Subcutaneous adipose tissue (tissue), 4 donors: ENCODE data around the gene THOC5. TPM values are rescaled to one million over a fixed set of nuclear protein-coding genes. Genes with fewer than 3 reads are reported as not detected.

Experiments
- total RNA-seq, 4 donors: library from RNA; depleted of rRNA; stranded (reverse); fragments of >200 nt; gene quantifications; one replicate each; pipeline ENCODE4 v1.1.0, GENCODE V29; 2016
- TF ChIP-seq, protein P1 (sequence below): fragments of 450-650 bp; IDR thresholded peaks from one replicate; pipeline ENCODE4 v1.5.1; 2016; ENCODE audit warnings: low read depth, mild to moderate bottlenecking, control low read depth, antibody characterized with exemption, moderate library complexity

The THOC5 gene
- total RNA-seq, 4 donors from 2014 or later = 26.9 to 55.8 (median 46.2) TPM

DNA sequence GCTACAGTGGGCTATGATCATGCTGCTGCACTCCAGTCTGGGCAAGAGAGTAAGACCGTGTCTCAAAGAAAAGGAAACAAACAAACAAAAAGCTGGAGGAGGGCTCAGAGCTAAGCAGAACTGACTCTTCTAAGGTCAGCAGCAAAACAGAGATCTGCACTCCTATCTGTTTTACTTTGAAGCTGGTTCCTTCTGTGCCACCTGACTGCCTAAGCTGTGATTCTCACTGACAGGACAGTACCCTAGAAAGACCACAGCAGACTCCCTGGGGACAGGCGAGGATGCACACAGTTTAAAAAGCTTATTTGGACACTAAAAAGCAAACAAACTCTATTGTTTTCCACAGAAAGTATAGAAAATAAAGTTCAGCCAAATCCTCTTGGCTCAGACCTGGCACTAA, 43.0 kb downstream of the THOC5 start:
- TF ChIP-seq, protein P1, sequence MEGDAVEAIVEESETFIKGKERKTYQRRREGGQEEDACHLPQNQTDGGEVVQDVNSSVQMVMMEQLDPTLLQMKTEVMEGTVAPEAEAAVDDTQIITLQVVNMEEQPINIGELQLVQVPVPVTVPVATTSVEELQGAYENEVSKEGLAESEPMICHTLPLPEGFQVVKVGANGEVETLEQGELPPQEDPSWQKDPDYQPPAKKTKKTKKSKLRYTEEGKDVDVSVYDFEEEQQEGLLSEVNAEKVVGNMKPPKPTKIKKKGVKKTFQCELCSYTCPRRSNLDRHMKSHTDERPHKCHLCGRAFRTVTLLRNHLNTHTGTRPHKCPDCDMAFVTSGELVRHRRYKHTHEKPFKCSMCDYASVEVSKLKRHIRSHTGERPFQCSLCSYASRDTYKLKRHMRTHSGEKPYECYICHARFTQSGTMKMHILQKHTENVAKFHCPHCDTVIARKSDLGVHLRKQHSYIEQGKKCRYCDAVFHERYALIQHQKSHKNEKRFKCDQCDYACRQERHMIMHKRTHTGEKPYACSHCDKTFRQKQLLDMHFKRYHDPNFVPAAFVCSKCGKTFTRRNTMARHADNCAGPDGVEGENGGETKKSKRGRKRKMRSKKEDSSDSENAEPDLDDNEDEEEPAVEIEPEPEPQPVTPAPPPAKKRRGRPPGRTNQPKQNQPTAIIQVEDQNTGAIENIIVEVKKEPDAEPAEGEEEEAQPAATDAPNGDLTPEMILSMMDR = no peak

DNA sequence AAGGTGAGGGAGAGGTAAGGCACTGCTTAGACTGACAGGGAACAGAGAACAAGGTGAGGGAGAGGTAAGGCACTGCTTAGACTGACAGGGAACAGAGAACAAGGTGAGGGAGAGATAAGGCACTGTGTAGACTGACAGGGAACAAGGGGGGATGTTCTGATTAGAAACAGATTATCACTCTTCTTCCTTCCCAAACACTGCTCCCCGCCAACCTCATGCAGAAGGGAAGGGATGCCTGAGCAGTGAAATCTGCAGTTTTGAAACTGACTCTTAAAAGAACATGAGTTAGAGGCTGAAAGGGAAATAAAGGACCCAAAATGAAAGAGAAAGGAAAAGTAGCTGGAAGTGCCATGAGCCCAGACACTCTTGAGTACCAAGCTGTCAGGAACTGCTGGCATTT, 43.7 kb downstream of the THOC5 start:
- TF ChIP-seq, protein P1 = no peak

DNA sequence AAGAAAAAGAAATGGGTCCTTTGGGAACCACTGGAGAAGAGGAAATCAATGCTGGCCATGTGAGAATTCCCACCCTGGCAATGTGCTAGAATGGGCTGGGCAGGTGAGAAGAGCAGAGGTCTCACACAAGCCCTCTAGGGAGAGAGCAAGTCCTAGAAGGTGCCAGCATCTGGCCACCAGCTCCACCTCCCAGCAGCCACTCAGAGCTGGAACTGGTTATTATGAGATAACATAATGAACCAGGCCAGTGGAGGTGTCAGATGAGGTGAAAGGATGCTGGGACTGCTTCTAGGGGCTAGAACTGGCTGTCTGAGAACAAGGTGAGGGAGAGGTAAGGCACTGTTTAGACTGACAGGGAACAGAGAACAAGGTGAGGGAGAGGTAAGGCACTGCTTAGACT, 44.3 kb downstream of the THOC5 start:
- TF ChIP-seq, protein P1 = no peak

DNA sequence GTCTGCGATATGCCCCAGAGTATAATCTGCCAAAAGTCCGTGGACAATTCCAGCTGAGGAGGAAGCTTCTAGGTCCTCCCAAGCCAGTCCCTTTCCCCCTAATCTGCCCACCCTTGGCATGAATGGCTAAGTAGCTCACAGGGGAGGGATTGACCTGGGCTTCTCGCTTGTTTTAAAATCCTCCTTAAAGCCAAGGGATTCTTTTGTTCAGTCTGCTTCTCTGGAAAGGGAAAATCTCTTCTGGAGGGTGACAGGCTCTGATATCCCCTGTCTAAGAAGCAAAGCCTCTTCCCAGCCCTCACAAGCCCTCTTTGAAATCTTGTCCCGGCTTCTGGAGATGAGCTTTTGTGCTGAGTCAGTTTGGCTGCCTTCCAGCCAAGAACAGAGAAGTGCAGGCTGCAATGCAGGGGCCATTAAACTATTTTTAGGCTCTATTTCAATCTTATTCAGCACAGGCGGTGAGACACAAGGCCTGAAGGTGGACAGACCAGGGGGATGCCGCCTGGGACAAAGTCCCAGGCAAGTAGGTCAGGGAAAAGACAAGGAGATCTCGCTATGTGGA, 49.7 kb downstream of the THOC5 start:
- TF ChIP-seq, protein P1 = no peak

DNA sequence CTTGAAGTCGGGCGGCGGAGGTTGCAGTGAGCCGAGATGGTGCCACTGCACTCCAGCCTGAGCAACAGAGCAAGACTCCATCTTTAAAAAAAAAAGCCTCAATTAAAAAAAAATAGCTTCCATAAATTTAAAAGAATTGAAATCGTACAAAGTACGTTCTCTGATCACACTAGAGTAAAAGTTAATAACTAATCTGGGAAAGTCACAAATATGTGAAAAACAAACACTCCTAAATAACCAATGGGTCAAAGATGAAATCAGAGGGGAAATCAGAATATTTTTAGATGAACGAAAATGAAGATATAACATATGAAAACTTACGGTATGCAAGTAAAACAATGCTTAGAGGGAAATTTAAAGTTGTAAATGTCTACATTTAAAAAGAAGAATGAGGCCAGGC, 53.7 kb downstream of the THOC5 start:
- TF ChIP-seq, protein P1 = no peak

DNA sequence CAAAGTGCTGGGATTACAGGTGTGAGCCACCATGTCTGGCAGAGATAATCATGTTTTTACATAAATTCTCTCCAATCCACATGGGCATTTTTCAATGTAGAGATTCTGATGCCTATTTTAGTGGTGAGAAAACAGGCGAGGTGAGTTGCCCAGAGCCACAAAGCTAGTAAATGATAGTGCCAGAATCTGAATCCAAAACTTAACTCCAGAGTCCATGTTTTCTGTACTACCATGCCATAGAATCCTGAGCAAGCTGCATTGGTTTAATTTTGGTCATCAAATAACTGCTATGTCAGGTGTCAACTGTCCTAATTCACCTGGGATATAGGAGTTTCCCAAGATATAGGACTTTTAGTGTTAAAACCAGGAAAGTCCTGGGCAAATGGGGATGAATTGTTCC, 59.9 kb downstream of the THOC5 start:
- TF ChIP-seq, protein P1 = no peak

DNA sequence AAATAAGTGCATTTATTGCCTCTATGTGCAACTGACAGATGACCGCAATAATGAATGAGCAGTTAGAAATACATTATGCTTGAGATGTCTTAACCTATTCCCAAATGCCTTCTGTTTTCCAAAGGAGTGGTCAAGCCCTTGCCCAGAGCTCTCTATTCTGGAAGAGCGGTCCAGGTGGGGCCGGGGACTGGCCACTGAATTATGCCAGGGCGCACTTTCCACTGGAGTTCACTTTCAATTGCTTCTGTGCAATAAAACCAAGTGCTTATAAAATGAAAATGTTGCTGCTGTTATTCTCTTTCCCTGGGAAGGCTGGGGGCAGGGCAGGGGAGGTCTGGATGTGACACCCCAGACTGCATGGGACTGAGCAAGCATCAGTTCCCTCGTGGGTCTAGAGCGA, 62.5 kb downstream of the THOC5 start:
- TF ChIP-seq, protein P1 = no peak
